Stimulated activated CD4-positive, alpha-beta T cell treated with anti-CD3 and anti-CD28 coated beads, TNF-alpha, amount 100 ng/mL, for 1 hour (primary cell): ENCODE measurements around the gene MYT1.

ENCODE experiments used
- DNase-seq, 3 donors: peaks; one replicate each; pipeline ENCODE4 v3.0.0-alpha.2; 2020; ENCODE audit warnings: low read depth in 3 of 3, low spot score in 1 of 3

MYT1 gene

GRCh38 chr20:64188682-64189529 is 24.7 kb downstream of the MYT1 start:
- no peak for DNase-seq

GRCh38 chr20:64189530-64189966 is 25.3 kb downstream of the MYT1 start:
- no peak for DNase-seq

- DNase-seq = no peak
These were observed 25.7 kb downstream of the MYT1 start for GRCh38 chr20:64189986-64190385.

- no peak for DNase-seq
These were observed 26.8 kb downstream of the MYT1 start for GRCh38 chr20:64191002-64191401.

- no peak for DNase-seq
These were observed 28.2 kb downstream of the MYT1 start for GRCh38 chr20:64192406-64192805.

- DNase-seq = no peak
These were observed 28.8 kb downstream of the MYT1 start for GRCh38 chr20:64193058-64193457.

- DNase-seq = no peak
These were observed 30.0 kb downstream of the MYT1 start for GRCh38 chr20:64194269-64194668.

GRCh38 chr20:64196309-64196708 is 32.1 kb downstream of the MYT1 start:
- no peak for DNase-seq

- no peak for DNase-seq
These were observed 32.6 kb downstream of the MYT1 start for GRCh38 chr20:64196847-64197306.

- no peak for DNase-seq
These were observed 34.1 kb downstream of the MYT1 start for GRCh38 chr20:64198347-64198746.

- DNase-seq = no peak
These were observed 35.1 kb downstream of the MYT1 start for GRCh38 chr20:64199395-64199794.

- no peak for DNase-seq
These were observed 36.5 kb downstream of the MYT1 start for GRCh38 chr20:64200740-64201139.

GRCh38 chr20:64201653-64202052 is 37.4 kb downstream of the MYT1 start:
- no peak for DNase-seq

- DNase-seq = no peak
These were observed 39.0 kb downstream of the MYT1 start for GRCh38 chr20:64203037-64203777.

GRCh38 chr20:64205611-64206026 is 41.4 kb downstream of the MYT1 start:
- no peak for DNase-seq

GRCh38 chr20:64206614-64207013 is 42.4 kb downstream of the MYT1 start:
- DNase-seq = no peak

GRCh38 chr20:64207641-64208590 is 43.7 kb downstream of the MYT1 start:
- no peak for DNase-seq

GRCh38 chr20:64209148-64209547 is 44.9 kb downstream of the MYT1 start:
- DNase-seq = no peak

- no peak for DNase-seq
These were observed 46.6 kb downstream of the MYT1 start for GRCh38 chr20:64210656-64211369.

- no peak for DNase-seq
These were observed 47.8 kb downstream of the MYT1 start for GRCh38 chr20:64211874-64212658.
